Retina (tissue), 1 donor: Measurements from ENCODE around the gene CLHC1.

Experiments used
- DNase-seq: peaks from one replicate; pipeline ENCODE4 v3.0.0-alpha.2; 2016

Gene CLHC1

GRCh38 chr2:55168221-55169154 is 63.6 kb downstream of the CLHC1 start:
- peak; percentile 64 for DNase-seq

GRCh38 chr2:55165626-55166025 is 66.5 kb downstream of the CLHC1 start:
- DNase-seq: no peak

GRCh38 chr2:55164534-55165480 is 67.3 kb downstream of the CLHC1 start:
- no peak for DNase-seq

DNA sequence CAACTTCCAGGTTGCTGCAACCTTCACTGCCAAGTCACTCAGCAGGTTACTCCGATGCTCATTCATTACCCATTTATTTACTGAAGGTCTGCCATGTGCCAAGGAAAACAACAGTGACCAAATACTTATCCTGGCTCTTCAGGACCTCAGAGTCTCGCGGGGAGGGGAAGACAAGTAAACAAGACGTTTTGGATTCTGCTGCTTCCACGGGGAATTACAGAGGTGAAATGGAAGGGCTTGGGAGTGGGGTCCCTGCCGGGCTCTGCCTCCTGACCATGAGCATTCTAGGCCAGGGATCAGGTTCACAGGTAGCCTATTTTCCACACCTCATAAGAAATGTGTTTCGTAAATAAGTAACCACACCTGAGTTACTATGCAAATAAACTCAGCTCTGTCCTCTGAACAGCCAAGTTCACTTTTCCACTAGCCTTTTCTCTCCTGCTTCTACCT is 68.1 kb downstream of the CLHC1 start:
- DNase-seq: no peak

GRCh38 chr2:55163274-55163721 is 68.8 kb downstream of the CLHC1 start:
- DNase-seq: peak; percentile 42

DNA sequence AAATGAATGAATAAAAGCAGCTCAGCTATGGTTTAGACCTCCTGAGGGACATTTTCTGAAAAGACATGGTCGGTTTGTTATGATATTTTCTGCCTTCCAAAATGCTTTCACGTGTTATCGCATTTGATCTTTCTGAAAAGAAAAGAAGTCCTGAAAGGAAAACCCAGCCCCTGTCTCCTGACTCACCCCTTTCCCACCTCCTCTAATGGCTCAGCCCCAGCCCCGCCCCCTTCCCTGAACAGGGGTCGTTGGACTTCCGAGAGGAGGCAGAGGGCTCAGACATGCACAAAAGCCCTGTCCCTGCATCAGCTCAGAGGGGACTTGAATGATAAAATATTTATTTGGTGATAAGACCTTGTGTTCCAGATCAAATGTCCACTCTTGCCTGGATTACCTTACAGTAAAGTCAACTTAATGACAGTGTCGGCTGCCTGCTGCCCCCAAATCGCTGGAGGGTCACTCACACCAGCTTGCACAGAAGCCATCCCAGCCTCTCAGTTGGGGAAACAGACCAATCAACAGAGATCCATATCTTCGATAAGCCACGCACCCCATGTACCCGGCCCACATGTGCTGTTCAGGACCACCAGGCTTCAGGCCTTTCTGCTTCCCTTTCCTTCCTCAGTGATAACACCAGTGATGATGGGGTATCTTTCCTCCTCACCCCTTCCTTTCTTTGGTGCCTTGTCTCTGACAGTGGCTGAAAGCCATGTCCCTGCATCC is 69.6 kb downstream of the CLHC1 start:
- no peak for DNase-seq

GRCh38 chr2:55161295-55162210 is 70.5 kb downstream of the CLHC1 start:
- no peak for DNase-seq

GRCh38 chr2:55160422-55160821 is 71.7 kb downstream of the CLHC1 start:
- DNase-seq: no peak

- DNase-seq: no peak
These were observed 72.3 kb downstream of the CLHC1 start for GRCh38 chr2:55159752-55160151.

- no peak for DNase-seq
These were observed 72.9 kb downstream of the CLHC1 start for GRCh38 chr2:55159037-55159651.

DNA sequence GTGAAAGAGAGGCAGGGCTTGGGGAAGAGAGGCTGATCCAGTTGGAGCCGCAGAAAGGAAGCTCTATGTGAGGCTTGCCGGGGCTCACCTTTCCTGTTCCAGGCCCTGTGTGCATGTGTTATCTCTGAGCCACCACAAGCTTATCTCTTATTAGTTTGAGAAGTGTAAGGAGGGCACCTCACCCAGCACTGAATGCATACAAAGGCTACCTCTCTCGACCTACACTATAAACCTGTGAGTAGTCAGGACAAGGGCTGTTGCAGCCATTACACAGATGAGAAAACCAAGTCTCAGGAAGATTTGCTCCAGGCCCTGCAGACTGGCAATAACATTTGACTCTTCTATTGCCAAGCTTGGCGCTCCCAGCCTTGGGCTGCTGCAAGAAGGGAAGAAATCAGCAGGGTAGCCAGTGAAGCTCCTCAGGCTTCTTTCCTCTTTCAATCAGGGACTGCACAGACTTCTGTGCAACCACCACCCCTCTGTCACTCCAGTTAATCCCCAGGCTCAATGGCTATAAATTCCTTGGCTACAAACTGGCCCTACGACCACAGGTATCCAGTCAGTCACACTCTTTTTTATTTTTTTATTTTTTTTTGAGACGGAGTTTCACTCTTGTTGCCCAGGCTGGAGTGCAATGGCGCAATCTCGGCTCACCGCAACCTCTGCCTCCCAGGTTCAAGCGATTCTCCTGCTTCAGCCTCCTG is 73.8 kb downstream of the CLHC1 start:
- DNase-seq: no peak

- DNase-seq: no peak
These were observed 74.6 kb downstream of the CLHC1 start for GRCh38 chr2:55157474-55157884.

- no peak for DNase-seq
These were observed 75.1 kb downstream of the CLHC1 start for GRCh38 chr2:55156984-55157383.

GRCh38 chr2:55156326-55156725 is 75.8 kb downstream of the CLHC1 start:
- DNase-seq: no peak

DNA sequence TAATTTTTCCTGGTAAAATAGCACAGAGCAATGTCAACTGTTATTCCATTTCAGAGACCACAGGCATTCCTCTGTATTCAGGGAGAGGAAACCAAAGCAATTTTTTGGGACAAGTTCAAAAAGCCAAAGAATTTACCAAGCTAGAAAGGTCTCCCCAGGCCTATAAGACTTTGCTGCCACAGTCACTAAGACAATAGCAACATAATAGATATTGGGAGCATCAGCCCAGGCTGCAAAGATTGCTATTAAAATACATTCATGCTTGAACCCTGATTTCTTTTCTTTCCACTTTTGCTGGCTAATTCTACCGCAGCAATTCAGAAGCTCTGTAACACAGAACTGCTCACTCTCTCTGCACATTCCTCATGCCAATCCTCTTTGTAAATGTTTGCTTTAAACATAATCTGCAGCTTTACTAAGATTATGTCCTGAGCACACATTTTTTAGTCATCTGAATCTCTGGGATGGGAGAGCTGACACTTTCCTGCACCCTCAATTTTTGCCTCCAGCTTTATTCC is 76.3 kb downstream of the CLHC1 start:
- DNase-seq: no peak

- no peak for DNase-seq
These were observed 76.9 kb downstream of the CLHC1 start for GRCh38 chr2:55155206-55155605.

GRCh38 chr2:55154525-55155030 is 77.5 kb downstream of the CLHC1 start:
- DNase-seq: no peak

DNA sequence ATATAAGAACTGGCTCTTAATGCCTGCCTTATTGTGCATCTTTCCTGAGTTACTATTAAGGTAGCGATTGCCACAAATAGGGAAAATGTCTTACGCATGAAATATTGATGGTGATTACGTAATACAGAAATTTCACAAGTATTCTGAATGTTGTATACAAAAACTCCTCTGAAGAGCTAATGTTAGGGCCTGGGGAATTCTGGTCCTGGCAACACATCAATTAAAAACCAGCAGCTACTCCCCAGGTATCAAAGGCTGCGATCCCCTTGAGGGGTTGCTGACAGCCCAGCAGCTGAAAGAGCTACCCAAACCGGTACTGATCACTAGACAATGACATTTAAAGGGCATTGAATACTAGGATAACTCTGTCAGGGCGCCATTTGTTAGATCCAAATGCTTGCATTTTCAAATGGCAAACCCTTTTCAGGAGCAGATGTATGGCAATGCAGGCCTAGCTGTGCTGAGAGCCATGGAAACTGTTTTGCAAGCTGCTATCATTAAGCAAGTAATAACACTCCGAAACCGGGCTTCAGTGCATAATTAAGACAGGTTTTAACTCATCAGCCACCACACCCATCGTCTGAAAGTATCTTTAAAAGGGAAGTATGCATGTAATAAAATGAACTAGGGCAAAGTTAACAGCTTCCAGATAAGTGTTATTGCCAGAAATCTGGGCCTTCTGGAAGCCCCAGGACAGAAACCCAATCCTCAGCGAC is 78.4 kb downstream of the CLHC1 start:
- DNase-seq: no peak
